Neuron (in vitro differentiated cells): ENCODE data around the gene TKTL1.
"Not testable (repeated sequence)": the region's sequence is repeated elsewhere in the genome, so short reads cannot be mapped to it uniquely, and the experiment has no call there.

Experiments
- H2AFZ ChIP-seq: one replicate; pipeline ENCODE4 v1.6.1; 2013; ENCODE audit warnings: low read depth, mild to moderate bottlenecking, inconsistent platforms, low read length, moderate library complexity
- H3K27me3 ChIP-seq: one replicate; pipeline ENCODE4 v1.6.1; 2013; ENCODE audit warnings: low read length; ENCODE audit not compliant: insufficient read depth
- H3K36me3 ChIP-seq: one replicate; pipeline ENCODE4 v1.6.1; 2013; ENCODE audit warnings: low read length; ENCODE audit not compliant: insufficient read depth
- H3K4me1 ChIP-seq: one replicate; pipeline ENCODE4 v1.6.1; 2013; ENCODE audit warnings: low read length; ENCODE audit not compliant: insufficient read depth
- H3K4me3 ChIP-seq: 2 replicates; pipeline ENCODE4 v1.5.1; 2013; ENCODE audit warnings: mild to moderate bottlenecking, low read length, moderate library complexity
- H3K9me3 ChIP-seq: one replicate; pipeline ENCODE4 v1.6.1; 2013; ENCODE audit warnings: low read length

TKTL1 gene

GRCh38 chrX:154300816-154301215, 5.2 kb downstream of the TKTL1 start:
- Histone ChIP-seq H3K4me3 (no peak overlapping the region), H2AFZ (no peak overlapping the region), H3K27me3 (peaks cover 4% of the 10 kb centered on the region), H3K9me3 (no peaks in the 10 kb centered on the region), H3K4me1 (peaks cover 15% of the 10 kb centered on the region), H3K36me3 (no peaks in the 10 kb centered on the region)

GRCh38 chrX:154302998-154303397, 7.4 kb downstream of the TKTL1 start:
- H3K27me3 ChIP-seq, H2AFZ ChIP-seq, H3K36me3 ChIP-seq, H3K4me3 ChIP-seq, H3K9me3 ChIP-seq: not testable (repeated sequence)
- H3K4me1 ChIP-seq = peaks cover 15% of the 10 kb centered on the region

- Histone ChIP-seq H3K27me3 (peaks cover 4% of the 10 kb centered on the region), H3K4me1 (peaks cover 15% of the 10 kb centered on the region), H3K9me3 (no peaks in the 10 kb centered on the region), H3K36me3 (no peaks in the 10 kb centered on the region), H2AFZ (no peak overlapping the region), H3K4me3 (no peak overlapping the region)
These were observed 7.9 kb downstream of the TKTL1 start for GRCh38 chrX:154303476-154303875.

GRCh38 chrX:154304846-154305245, 9.3 kb downstream of the TKTL1 start:
- no peak overlapping the region for H2AFZ ChIP-seq
- no peaks in the 10 kb centered on the region for H3K36me3 ChIP-seq
- no peak overlapping the region for H3K4me3 ChIP-seq
- no peaks in the 10 kb centered on the region for H3K9me3 ChIP-seq
- H3K27me3 ChIP-seq = peaks cover 4% of the 10 kb centered on the region
- peaks cover 15% of the 10 kb centered on the region for H3K4me1 ChIP-seq

GRCh38 chrX:154305541-154306205, 10.1 kb downstream of the TKTL1 start:
- Histone ChIP-seq H3K36me3 (no peaks in the 10 kb centered on the region), H3K4me3 (no peak overlapping the region), H3K4me1 (peaks cover 15% of the 10 kb centered on the region), H3K9me3 (no peaks in the 10 kb centered on the region), H2AFZ (no peak overlapping the region), H3K27me3 (peaks cover 8% of the 10 kb centered on the region)

GRCh38 chrX:154307202-154307601, 11.6 kb downstream of the TKTL1 start:
- H3K4me1 ChIP-seq = peaks cover 15% of the 10 kb centered on the region
- H3K4me3 ChIP-seq = no peak overlapping the region
- H3K27me3 ChIP-seq = peaks cover 15% of the 10 kb centered on the region
- no peak overlapping the region for H2AFZ ChIP-seq
- no peaks in the 10 kb centered on the region for H3K36me3 ChIP-seq
- H3K9me3 ChIP-seq = no peaks in the 10 kb centered on the region

- no peaks in the 10 kb centered on the region for H3K9me3 ChIP-seq
- H3K4me3 ChIP-seq = no peak overlapping the region
- H3K27me3 ChIP-seq = peaks cover 11% of the 10 kb centered on the region
- peaks cover 20% of the 10 kb centered on the region for H3K4me1 ChIP-seq
- H2AFZ ChIP-seq = no peak overlapping the region
- no peaks in the 10 kb centered on the region for H3K36me3 ChIP-seq
These were observed 12.7 kb downstream of the TKTL1 start for GRCh38 chrX:154308108-154308946.

GRCh38 chrX:154309041-154309775, 13.6 kb downstream of the TKTL1 start:
- Histone ChIP-seq H3K4me1 (peaks cover 16% of the 10 kb centered on the region), H3K4me3 (no peak overlapping the region), H2AFZ (no peak overlapping the region), H3K9me3 (no peaks in the 10 kb centered on the region), H3K36me3 (no peaks in the 10 kb centered on the region), H3K27me3 (peaks cover 11% of the 10 kb centered on the region)

- H3K27me3 ChIP-seq = peaks cover 14% of the 10 kb centered on the region
- H3K4me3 ChIP-seq = no peak overlapping the region
These were observed 15.3 kb downstream of the TKTL1 start for GRCh38 chrX:154310616-154311536.

GRCh38 chrX:154312116-154312515, 16.5 kb downstream of the TKTL1 start:
- Histone ChIP-seq H3K4me3 (no peak overlapping the region), H3K27me3 (peaks cover 18% of the 10 kb centered on the region), H3K4me1 (peaks cover 5% of the 10 kb centered on the region), H3K9me3 (no peaks in the 10 kb centered on the region), H2AFZ (no peak overlapping the region), H3K36me3 (no peaks in the 10 kb centered on the region)

More at GRCh38 chrX:154310616-154311536, 15.3 kb downstream of the TKTL1 start:
- no peaks in the 10 kb centered on the region for H3K36me3 ChIP-seq
- no peak overlapping the region for H2AFZ ChIP-seq
- H3K4me1 ChIP-seq = peaks cover 5% of the 10 kb centered on the region
- H3K9me3 ChIP-seq = no peaks in the 10 kb centered on the region

- no peaks in the 10 kb centered on the region for H3K36me3 ChIP-seq
- peaks cover 18% of the 10 kb centered on the region for H3K27me3 ChIP-seq
- no peak overlapping the region for H3K4me3 ChIP-seq
- no peak overlapping the region for H2AFZ ChIP-seq
- H3K9me3 ChIP-seq = no peaks in the 10 kb centered on the region
- H3K4me1 ChIP-seq = peaks cover 5% of the 10 kb centered on the region
These were observed 17.6 kb downstream of the TKTL1 start for GRCh38 chrX:154313147-154313546.

- peaks cover 5% of the 10 kb centered on the region for H3K4me1 ChIP-seq
- no peak overlapping the region for H2AFZ ChIP-seq
- peaks cover 25% of the 10 kb centered on the region for H3K27me3 ChIP-seq
- H3K9me3 ChIP-seq = no peaks in the 10 kb centered on the region
- H3K4me3 ChIP-seq = no peak overlapping the region
- H3K36me3 ChIP-seq = no peaks in the 10 kb centered on the region
These were observed 19.8 kb downstream of the TKTL1 start for GRCh38 chrX:154315416-154315815.
